Muscle of back (tissue), 13 donors: ENCODE results near the gene PNN. TPM values are rescaled to one million over a fixed set of nuclear protein-coding genes. Genes with fewer than 3 reads are reported as not detected.
"Not testable (repeated sequence)": the region's sequence is repeated elsewhere in the genome, so short reads cannot be mapped to it uniquely, and the experiment has no call there.

Experiments
- DNase-seq, 3 donors: peaks; one replicate each; pipeline versions ENCODE4 v3.0.0 to v3.0.0-alpha.2; 2013
- long read RNA-seq, 9 donors: transcript quantifications; one replicate each; lab custom pipeline, GENCODE V29; 2026
- polyA plus RNA-seq, 10 donors: library from polyadenylated mRNA; unstranded; fragments of 120-200 nt; gene quantifications; one replicate each; pipeline ENCODE4 v1.2.1, GENCODE V29; 2013; ENCODE audit not compliant: insufficient read length in 10 of 10

The PNN gene
- polyA plus RNA-seq: 100 to 1,000 TPM in 2 of 10 donors, 10 to 100 TPM in 8; 63.2 to 122 (median 87.6) TPM
- long read RNA-seq, donor 1, transcript PNN-201 (9 exons, 3,576 nt): major isoform, 12 of 19 reads
- long read RNA-seq, donor 1, partial matches to known transcripts: 5 of 19 reads
- long read RNA-seq, donor 1, other reads (novel, unspliced or antisense): 0 of 19 reads
- long read RNA-seq, donor 2, transcript PNN-204 (3 exons, 583 nt): minor isoform, 6 of 23 reads
- long read RNA-seq, donor 2, transcript PNN-201 (9 exons, 3,576 nt): major isoform, 9 of 23 reads
- long read RNA-seq, donor 2, partial matches to known transcripts: 8 of 23 reads
- long read RNA-seq, donor 2, other reads (novel, unspliced or antisense): 0 of 23 reads
- long read RNA-seq, donor 3: 0 reads
- long read RNA-seq, donor 4, transcript PNN-201 (9 exons, 3,576 nt): major isoform, 10 of 15 reads
- long read RNA-seq, donor 4, partial matches to known transcripts: 0 of 15 reads
- long read RNA-seq, donor 4, other reads (novel, unspliced or antisense): 0 of 15 reads
- long read RNA-seq, donor 5, transcript PNN-204 (3 exons, 583 nt): minor isoform, 7 of 36 reads
- long read RNA-seq, donor 5, transcript PNN-201 (9 exons, 3,576 nt): major isoform, 10 of 36 reads
- long read RNA-seq, donor 5, partial matches to known transcripts: 18 of 36 reads
- long read RNA-seq, donor 5, other reads (novel, unspliced or antisense): 0 of 36 reads
- long read RNA-seq, donor 6, transcript PNN-204 (3 exons, 583 nt): minor isoform, 5 of 22 reads
- long read RNA-seq, donor 6, transcript PNN-201 (9 exons, 3,576 nt): major isoform, 16 of 22 reads
- long read RNA-seq, donor 6, partial matches to known transcripts: 0 of 22 reads
- long read RNA-seq, donor 6, other reads (novel, unspliced or antisense): 0 of 22 reads
- long read RNA-seq, donor 7, transcript PNN-201 (9 exons, 3,576 nt): major isoform, 19 of 21 reads
- long read RNA-seq, donor 7, partial matches to known transcripts: 0 of 21 reads
- long read RNA-seq, donor 7, other reads (novel, unspliced or antisense): 0 of 21 reads
- long read RNA-seq, donor 8, transcript PNN-201 (9 exons, 3,576 nt): minor isoform, 7 of 44 reads
- long read RNA-seq, donor 8, transcript PNN-204 (3 exons, 583 nt): major isoform, 10 of 44 reads
- long read RNA-seq, donor 8, partial matches to known transcripts: 25 of 44 reads
- long read RNA-seq, donor 8, other reads (novel, unspliced or antisense): 0 of 44 reads
- long read RNA-seq, donor 9, partial matches to known transcripts: 0 of 1 reads
- long read RNA-seq, donor 9, other reads (novel, unspliced or antisense): 0 of 1 reads

DNA sequence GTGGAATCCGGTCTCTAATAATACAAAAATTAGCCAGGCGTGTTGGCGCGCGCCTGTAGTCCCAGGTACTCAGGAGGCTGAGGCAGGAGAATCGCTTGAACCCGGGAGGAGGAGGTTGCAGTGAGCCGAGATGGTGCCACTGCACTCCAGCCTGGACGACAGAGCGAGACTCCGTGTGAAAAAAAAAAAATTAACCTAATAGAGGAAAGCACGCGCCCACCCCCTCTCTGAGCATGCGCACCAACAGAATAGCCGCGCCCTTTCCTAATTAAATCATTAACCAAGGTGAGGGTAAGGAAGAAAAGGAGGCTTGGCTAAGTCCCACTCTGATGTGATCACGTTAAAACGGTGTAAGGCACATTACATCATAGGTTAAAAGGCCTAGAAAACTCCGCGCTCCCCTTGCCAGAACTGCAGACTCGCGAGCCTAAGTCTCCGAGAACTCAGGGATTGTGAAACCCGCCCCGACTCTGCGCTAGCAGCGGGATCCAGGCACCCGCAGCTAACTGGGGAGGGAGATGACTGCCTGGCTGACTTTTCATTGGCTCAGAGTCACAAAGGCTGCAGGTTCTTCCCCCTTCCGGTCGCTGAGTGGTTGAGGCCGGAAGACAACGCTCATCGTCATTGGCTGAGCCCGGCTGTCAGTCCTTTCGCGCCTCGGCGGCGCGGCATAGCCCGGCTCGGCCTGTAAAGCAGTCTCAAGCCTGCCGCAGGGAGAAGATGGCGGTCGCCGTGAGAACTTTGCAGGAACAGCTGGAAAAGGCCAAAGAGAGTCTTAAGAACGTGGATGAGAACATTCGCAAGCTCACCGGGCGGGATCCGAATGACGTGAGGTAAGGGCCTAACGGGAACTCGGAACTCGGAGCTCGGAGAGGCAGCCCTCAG is at the start of gene PNN:
Gene PNN (plus strand): TSS at position 695 of the 885 bp plus-strand sequence. CDS start 26 bp downstream, at position 721.
- DNase-seq: peak; percentile 100

- not testable (repeated sequence) for DNase-seq
Measured at GRCh38 chr14:39137835-39138234, 37.2 kb upstream of the PNN start.

- no peak for DNase-seq
Measured at GRCh38 chr14:39138440-39138839, 36.6 kb upstream of the PNN start.

DNA sequence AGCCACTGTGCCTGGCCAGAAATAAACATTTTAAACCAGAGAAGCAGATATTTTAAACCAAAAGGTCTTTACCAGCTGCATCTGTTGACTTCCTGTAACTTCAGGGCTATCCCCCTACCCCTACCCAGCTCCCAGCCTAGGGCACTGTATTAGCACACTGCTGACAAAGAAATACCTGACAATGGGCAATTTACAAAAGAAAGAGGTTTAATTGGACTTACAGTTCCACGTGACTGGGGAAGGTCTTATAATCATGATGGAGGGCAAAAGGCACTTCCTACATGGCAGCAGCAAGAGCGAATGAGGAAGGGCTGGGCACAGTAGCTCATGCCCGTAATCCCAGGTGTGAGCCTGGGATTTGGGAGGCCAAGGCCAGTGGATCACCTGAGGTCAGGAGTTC is 34.9 kb upstream of the PNN start:
- DNase-seq: no peak

GRCh38 chr14:39141623-39142022 is 33.4 kb upstream of the PNN start:
- not testable (repeated sequence) for DNase-seq

GRCh38 chr14:39143226-39143625 is 31.8 kb upstream of the PNN start:
- not testable (repeated sequence) for DNase-seq

GRCh38 chr14:39145266-39145966 is 29.6 kb upstream of the PNN start:
- no peak for DNase-seq

DNA sequence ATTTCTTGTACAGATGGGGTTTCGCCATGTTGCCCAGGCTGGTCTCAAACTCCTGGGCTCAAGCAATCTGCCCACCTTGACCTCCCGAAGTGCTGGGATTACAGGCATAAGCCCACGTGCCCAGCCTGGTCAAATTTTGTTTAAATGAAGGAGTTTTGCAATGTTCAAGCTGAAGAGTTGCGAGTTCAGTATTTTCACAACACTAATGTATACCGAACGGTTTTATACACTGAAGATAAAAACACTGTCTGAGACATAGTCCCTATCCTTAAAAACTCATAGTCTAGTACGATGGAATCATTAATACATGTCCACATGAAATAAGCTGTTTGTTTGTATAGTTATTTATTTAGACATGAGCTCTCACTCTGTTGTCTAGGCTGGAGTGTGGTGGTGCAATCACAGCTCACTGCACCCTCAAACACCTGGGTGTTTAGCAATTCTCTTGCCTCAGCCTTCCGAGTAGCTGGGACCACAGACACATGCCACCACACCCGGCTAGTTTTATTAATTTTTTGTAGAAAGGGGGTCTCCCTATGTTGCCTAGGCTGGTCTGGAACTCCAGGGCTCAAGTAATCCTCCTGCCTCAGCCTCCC is 20.4 kb upstream of the PNN start:
- no peak for DNase-seq

DNA sequence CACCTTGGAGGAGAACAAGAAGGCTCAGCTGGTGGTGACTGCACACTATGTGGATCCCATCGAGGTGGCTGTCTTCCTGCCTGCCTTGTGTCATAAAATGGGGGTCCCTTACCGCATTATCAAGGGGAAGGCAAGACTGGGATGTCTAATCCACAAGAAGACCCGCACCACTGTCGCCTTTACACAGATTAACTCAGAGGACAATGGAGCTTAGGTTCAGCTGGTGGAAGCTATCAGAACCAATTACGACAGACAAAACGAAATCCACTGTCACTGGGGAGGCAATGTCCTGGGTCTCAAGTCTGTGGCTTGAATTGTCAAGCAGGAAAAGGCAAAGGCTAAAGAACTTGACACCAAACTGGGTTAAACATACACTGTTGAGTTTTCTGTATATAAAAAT is 17.6 kb upstream of the PNN start:
- DNase-seq: no peak

DNA sequence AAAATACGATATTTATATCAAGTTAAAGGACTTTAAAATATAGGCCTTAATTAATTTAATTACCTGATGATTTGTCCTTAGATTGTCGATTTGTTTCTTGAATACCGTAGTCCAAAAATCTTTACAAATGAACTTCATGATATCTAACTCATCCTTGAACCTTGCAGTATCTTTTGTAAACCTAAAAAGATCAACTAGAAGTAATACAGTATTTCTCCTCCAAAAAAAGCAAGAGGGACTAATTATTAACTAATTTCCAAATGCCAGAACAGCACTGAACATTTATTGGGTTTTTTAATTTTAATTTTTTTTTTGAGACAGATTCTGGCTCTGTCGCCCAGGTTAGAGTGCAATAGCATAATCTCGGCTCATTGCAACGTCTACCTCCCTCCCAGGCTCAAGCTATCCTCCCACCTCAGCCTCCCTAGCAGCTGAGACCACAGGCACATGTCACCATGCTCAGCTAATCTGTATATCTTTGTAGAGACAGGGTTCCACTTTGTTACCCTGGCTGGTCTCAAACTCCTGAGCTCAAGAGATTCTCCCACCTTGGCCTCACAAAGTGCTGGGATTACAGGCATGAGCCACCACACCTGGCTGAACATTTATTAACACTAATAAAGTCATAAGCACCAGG is 16.7 kb upstream of the PNN start:
- no peak for DNase-seq

GRCh38 chr14:39160494-39160893 is 14.6 kb upstream of the PNN start:
- DNase-seq: no peak

DNA sequence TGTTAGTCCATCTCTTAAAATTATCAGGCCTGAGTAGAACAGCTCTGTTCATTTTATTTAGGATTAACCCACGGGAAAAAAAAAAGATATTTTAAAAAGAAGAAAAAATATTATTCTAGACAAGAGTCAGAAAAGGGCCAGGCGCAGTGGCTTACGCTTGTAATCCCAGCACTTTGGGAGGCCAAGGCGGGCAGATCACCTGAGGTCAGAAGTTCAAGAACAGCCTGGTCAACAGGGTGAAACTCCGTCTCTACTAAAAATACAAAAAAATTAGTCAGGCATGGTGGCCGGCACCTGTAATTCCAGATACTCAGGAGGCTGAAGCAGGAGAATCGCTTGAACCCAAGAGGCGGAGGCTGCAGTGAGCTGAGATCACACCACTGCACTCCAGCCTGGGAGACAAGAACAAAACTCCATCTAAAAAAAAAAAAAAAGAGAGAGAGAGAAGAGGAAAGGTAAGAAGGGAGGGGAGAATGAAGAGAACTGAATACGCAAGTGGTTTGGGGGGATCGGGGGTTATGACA is 7.2 kb upstream of the PNN start:
- not testable (repeated sequence) for DNase-seq

- no peak for DNase-seq
Measured at GRCh38 chr14:39168591-39168990, 6.5 kb upstream of the PNN start.

GRCh38 chr14:39169541-39169900 is 5.5 kb upstream of the PNN start:
- DNase-seq: no peak

GRCh38 chr14:39173198-39173597 is 1.9 kb upstream of the PNN start:
- no peak for DNase-seq

GRCh38 chr14:39175445-39176262 is 600 bp downstream of the PNN start:
- no peak for DNase-seq

DNA sequence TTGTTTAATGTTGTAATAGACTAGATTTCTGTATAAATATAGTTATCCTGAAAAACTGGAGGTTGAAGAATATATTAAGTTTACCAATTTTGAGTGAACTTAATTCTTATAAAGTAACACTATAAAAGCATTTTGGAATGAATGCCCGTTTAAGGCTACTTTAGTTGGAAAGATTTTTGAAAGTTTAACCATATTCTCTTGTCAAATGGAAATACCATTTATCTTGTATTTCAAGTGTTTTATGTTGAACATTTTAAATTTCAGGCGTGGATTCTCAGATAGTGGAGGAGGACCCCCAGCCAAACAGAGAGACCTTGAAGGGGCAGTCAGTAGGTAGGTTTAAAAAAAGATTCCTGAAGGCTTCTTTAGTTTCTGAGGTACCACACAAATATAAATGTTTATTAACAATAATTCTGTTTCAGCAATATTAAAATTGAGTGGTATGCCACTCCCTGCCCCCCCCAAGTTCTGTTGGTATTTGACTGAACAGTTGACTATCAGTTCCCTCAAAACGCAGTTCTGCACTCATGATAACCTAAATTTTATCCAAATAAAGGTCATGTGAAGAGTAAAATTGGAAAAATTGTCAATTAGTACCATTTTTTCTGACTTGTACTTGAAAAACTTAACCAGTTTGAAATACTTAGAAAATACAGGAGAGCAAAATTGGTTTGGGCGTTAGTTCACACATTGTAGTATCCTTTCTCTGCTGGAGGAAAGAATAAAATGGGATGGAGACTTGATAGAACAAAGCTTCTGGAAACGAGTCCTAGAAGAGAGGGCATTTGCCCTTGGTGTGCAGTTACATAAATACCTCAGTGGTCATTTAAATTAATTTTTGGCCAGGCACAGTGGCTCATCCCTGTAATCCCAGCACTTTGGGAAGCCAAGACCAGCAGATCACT is 1.5 kb downstream of the PNN start:
- DNase-seq: no peak
